ENCODE measurements around the gene RPS19BP1. TPM values are rescaled to one million over a fixed set of nuclear protein-coding genes. Genes with fewer than 3 reads are reported as not detected.

The RPS19BP1 gene
- total and polyA plus RNA-seq, 8 donors = 36.9 to 684 (median 155) TPM

- DNase-seq = no peak
- no peak overlapping the region for H3K4me3 ChIP-seq
- no peaks in the 10 kb centered on the region for H3K4me1 ChIP-seq
- no peak overlapping the region for H3K27ac ChIP-seq
- WGBS, 5 donors = 76 to 84% (median 80%) methylated on average over 3 of the region's 3 CpGs
- TF ChIP-seq CTCF (IDR thresholded peaks at IDR 0.05) = no peak
- no peak for TF ChIP-seq POLR2AphosphoS5 (IDR thresholded peaks at IDR 0.05)
- TF ChIP-seq POLR2A (IDR thresholded peaks at IDR 0.05) = no peak
- no peak for TF ChIP-seq EP300 (IDR thresholded peaks at IDR 0.05)
- H3K9me3 ChIP-seq = no peaks in the 10 kb centered on the region
- peaks cover 0 to 30% (median 6%) of the 10 kb centered on the region in 3 donors for H3K27me3 ChIP-seq
- intact Hi-C loops (cut with DNase I; ENCODE audit: low total_unique reads) = no loop called here
- no peaks in the 10 kb centered on the region for H3K36me3 ChIP-seq
These were observed 37.7 kb upstream of the RPS19BP1 start for GRCh38 chr22:39570226-39570625.

- DNase-seq = no peak
- H3K27me3 ChIP-seq = peaks cover 0 to 39% (median 6%) of the 10 kb centered on the region in 3 donors
- TF ChIP-seq POLR2A (IDR thresholded peaks at IDR 0.05) (no peak), EP300 (IDR thresholded peaks at IDR 0.05) (no peak), POLR2AphosphoS5 (IDR thresholded peaks at IDR 0.05) (no peak), CTCF (IDR thresholded peaks at IDR 0.05) (no peak)
- no peaks in the 10 kb centered on the region for H3K4me1 ChIP-seq
- H3K36me3 ChIP-seq = no peaks in the 10 kb centered on the region
- H3K9me3 ChIP-seq = no peaks in the 10 kb centered on the region
- WGBS, 5 donors = 93 to 96% (median 95%) methylated on average over 6 to 7 of the region's 7 CpGs
- intact Hi-C loops (cut with DNase I; ENCODE audit: low total_unique reads) = no loop called here
- no peak overlapping the region for H3K4me3 ChIP-seq
- H3K27ac ChIP-seq = no peak overlapping the region
These were observed 36.5 kb upstream of the RPS19BP1 start for GRCh38 chr22:39569066-39569465.

- intact Hi-C loops (cut with DNase I; ENCODE audit: low total_unique reads) = no loop called here
- Histone ChIP-seq H3K4me1 (no peaks in the 10 kb centered on the region), H3K4me3 (no peak overlapping the region), H3K9me3 (no peaks in the 10 kb centered on the region), H3K27me3 (peaks cover 0 to 45% (median 6%) of the 10 kb centered on the region in 3 donors), H3K36me3 (no peaks in the 10 kb centered on the region), H3K27ac (no peak overlapping the region)
- 68 to 78% (median 74%) methylated on average over 15 to 19 of the region's 19 CpGs for WGBS, 5 donors
- DNase-seq = no peak
- TF ChIP-seq POLR2AphosphoS5 (IDR thresholded peaks at IDR 0.05) (no peak), CTCF (IDR thresholded peaks at IDR 0.05) (no peak), EP300 (IDR thresholded peaks at IDR 0.05) (no peak), POLR2A (IDR thresholded peaks at IDR 0.05) (no peak)
These were observed 35.9 kb upstream of the RPS19BP1 start for GRCh38 chr22:39568278-39568981.

GRCh38 chr22:39567135-39567946, 34.8 kb upstream of the RPS19BP1 start:
- no peaks in the 10 kb centered on the region for H3K36me3 ChIP-seq
- H3K4me1 ChIP-seq = no peaks in the 10 kb centered on the region
- no peaks in the 10 kb centered on the region for H3K9me3 ChIP-seq
- 47 to 65% (median 55%) methylated on average over 14 of the region's 14 CpGs for WGBS, 5 donors
- no peak overlapping the region for H3K4me3 ChIP-seq
- no peak for TF ChIP-seq EP300 (IDR thresholded peaks at IDR 0.05)
- no peak for TF ChIP-seq POLR2AphosphoS5 (IDR thresholded peaks at IDR 0.05)
- no peak for TF ChIP-seq POLR2A (IDR thresholded peaks at IDR 0.05)
- intact Hi-C loops (cut with DNase I; ENCODE audit: low total_unique reads) = no loop called here
- no peak overlapping the region for H3K27ac ChIP-seq
- peak in 1 of 2 donors; percentile 36 for DNase-seq
- peaks cover 0 to 53% (median 6%) of the 10 kb centered on the region in 3 donors for H3K27me3 ChIP-seq
